ENCODE measurements around the gene CWC27.

The CWC27 gene

DNA sequence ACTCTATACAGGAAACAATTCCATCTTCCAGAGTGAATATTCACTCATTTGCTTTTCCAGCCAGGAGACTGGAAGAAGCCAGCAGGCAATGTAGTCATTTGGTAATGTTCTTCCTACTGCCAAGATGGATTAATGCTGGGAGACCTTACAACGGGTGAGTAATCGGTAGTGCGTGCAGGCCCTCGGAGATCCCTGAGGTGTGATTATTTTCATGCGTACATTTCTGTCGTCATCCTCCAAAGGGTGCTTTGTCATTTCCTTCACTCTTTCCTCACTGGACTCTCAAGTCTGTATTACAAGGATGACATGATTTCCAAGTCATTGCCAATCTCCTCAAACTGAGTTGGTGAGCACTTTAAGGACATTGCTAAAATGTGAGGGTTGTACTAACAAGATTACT, 263.5 kb downstream of the CWC27 start:
- ChIA-PET CTCF (interaction anchor here (0.6 kb wide), 1 partner anchor 395 kb away, joined by 3 read pairs; no protein-coding TSS in a partner anchor), POLR2A (no interaction called here)
- no peak overlapping the region for H3K27ac ChIP-seq (ENCODE audit: extremely low read depth, low read depth, low read length)
- TF ChIP-seq ZNF169 (tag by site-specific recombination; IDR thresholded peaks at IDR 0.05) (no peak), PRDM1 (tag by site-specific recombination; IDR thresholded peaks at IDR 0.05) (no peak), ZNF610 (tag by site-specific recombination; IDR thresholded peaks at IDR 0.05; ENCODE audit: borderline replicate concordance) (no peak), ZNF324 (tag by site-specific recombination; IDR thresholded peaks at IDR 0.05) (no peak), ZNF341 (tag by site-specific recombination; IDR thresholded peaks at IDR 0.05; ENCODE audit: low read depth) (no peak), MYNN (tag by site-specific recombination; IDR thresholded peaks at IDR 0.05; ENCODE audit: borderline replicate concordance) (no peak), HOXD13 (CRISPR knock-in tag; IDR thresholded peaks at IDR 0.05; ENCODE audit: borderline replicate concordance) (no peak), ZNF529 (tag by site-specific recombination; IDR thresholded peaks at IDR 0.05; ENCODE audit: insufficient replicate concordance) (no peak), ZNF623 (tag by site-specific recombination; IDR thresholded peaks at IDR 0.05) (no peak), ZNF274 (IDR thresholded peaks at IDR 0.05; ENCODE audit: low read length) (no peak), ZNF274 (tag by site-specific recombination; IDR thresholded peaks at IDR 0.05; ENCODE audit: borderline replicate concordance) (no peak), ZNF174 (tag by site-specific recombination; IDR thresholded peaks at IDR 0.05) (no peak), ZNF292 (tag by site-specific recombination; IDR thresholded peaks at IDR 0.05; ENCODE audit: borderline replicate concordance, low read depth) (no peak), ZNF677 (tag by site-specific recombination; IDR thresholded peaks at IDR 0.05) (no peak), ZNF23 (tag by site-specific recombination; IDR thresholded peaks at IDR 0.05; ENCODE audit: borderline replicate concordance) (no peak)
- TF ChIP-seq, protein P1, sequence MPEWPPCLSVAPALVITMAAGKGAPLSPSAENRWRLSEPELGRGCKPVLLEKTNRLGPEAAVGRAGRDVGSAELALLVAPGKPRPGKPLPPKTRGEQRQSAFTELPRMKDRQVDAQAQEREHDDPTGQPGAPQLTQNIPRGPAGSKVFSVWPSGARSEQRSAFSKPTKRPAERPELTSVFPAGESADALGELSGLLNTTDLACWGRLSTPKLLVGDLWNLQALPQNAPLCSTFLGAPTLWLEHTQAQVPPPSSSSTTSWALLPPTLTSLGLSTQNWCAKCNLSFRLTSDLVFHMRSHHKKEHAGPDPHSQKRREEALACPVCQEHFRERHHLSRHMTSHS (tag by site-specific recombination; IDR thresholded peaks at IDR 0.05): no peak
- TF ChIP-seq, protein P2, sequence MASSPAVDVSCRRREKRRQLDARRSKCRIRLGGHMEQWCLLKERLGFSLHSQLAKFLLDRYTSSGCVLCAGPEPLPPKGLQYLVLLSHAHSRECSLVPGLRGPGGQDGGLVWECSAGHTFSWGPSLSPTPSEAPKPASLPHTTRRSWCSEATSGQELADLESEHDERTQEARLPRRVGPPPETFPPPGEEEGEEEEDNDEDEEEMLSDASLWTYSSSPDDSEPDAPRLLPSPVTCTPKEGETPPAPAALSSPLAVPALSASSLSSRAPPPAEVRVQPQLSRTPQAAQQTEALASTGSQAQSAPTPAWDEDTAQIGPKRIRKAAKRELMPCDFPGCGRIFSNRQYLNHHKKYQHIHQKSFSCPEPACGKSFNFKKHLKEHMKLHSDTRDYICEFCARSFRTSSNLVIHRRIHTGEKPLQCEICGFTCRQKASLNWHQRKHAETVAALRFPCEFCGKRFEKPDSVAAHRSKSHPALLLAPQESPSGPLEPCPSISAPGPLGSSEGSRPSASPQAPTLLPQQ (tag by site-specific recombination; IDR thresholded peaks at IDR 0.05): no peak
- TF ChIP-seq, protein P3, sequence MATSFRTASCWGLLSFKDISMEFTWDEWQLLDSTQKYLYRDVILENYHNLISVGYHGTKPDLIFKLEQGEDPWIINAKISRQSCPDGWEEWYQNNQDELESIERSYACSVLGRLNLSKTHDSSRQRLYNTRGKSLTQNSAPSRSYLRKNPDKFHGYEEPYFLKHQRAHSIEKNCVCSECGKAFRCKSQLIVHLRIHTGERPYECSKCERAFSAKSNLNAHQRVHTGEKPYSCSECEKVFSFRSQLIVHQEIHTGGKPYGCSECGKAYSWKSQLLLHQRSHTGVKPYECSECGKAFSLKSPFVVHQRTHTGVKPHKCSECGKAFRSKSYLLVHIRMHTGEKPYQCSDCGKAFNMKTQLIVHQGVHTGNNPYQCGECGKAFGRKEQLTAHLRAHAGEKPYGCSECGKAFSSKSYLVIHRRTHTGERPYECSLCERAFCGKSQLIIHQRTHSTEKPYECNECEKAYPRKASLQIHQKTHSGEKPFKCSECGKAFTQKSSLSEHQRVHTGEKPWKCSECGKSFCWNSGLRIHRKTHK (tag by site-specific recombination; IDR thresholded peaks at IDR 0.05): no peak
- TF ChIP-seq, protein P4, sequence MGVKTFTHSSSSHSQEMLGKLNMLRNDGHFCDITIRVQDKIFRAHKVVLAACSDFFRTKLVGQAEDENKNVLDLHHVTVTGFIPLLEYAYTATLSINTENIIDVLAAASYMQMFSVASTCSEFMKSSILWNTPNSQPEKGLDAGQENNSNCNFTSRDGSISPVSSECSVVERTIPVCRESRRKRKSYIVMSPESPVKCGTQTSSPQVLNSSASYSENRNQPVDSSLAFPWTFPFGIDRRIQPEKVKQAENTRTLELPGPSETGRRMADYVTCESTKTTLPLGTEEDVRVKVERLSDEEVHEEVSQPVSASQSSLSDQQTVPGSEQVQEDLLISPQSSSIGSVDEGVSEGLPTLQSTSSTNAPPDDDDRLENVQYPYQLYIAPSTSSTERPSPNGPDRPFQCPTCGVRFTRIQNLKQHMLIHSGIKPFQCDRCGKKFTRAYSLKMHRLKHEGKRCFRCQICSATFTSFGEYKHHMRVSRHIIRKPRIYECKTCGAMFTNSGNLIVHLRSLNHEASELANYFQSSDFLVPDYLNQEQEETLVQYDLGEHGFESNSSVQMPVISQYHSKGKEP (tag by site-specific recombination; IDR thresholded peaks at IDR 0.05): no peak
- TF ChIP-seq, protein P5, sequence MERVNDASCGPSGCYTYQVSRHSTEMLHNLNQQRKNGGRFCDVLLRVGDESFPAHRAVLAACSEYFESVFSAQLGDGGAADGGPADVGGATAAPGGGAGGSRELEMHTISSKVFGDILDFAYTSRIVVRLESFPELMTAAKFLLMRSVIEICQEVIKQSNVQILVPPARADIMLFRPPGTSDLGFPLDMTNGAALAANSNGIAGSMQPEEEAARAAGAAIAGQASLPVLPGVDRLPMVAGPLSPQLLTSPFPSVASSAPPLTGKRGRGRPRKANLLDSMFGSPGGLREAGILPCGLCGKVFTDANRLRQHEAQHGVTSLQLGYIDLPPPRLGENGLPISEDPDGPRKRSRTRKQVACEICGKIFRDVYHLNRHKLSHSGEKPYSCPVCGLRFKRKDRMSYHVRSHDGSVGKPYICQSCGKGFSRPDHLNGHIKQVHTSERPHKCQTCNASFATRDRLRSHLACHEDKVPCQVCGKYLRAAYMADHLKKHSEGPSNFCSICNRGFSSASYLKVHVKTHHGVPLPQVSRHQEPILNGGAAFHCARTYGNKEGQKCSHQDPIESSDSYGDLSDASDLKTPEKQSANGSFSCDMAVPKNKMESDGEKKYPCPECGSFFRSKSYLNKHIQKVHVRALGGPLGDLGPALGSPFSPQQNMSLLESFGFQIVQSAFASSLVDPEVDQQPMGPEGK (tag by site-specific recombination; IDR thresholded peaks at IDR 0.05): no peak
- no peaks in the 10 kb centered on the region for H3K9me3 ChIP-seq (ENCODE audit: control insufficient read depth, insufficient read depth, low read depth, low read length)
- no peaks in the 10 kb centered on the region; the same call in 1 of the 2 replicates for H3K4me1 ChIP-seq (ENCODE audit: control insufficient read depth, insufficient read depth, low read length)
- no peaks in the 10 kb centered on the region for H3K36me3 ChIP-seq (ENCODE audit: control insufficient read depth in 2 of 2, insufficient read depth in 1 of 2, low read length in 2 of 2)
- H3K4me3 ChIP-seq (ENCODE audit: low read depth, low read length): no peak overlapping the region
